Gastrocnemius medialis (tissue), 4 donors: Measurements from ENCODE around the gene METTL2B. TPM values are rescaled to one million over a fixed set of nuclear protein-coding genes. Genes with fewer than 3 reads are reported as not detected.
A peak's percentile ranks its signal among the peaks of the same experiment; 100 is the strongest.
"Not testable (repeated sequence)": the region's sequence is repeated elsewhere in the genome, so short reads cannot be mapped to it uniquely, and the experiment has no call there.

ENCODE experiments used
- ATAC-seq, 2 donors: fragments of 150-250 bp; one replicate each; pipeline ENCODE4 v1.9.1; 2016
- DNase-seq, 2 donors: peaks; one replicate each; pipeline ENCODE4 v3.0.0-alpha.2; 2019
- H3K27ac ChIP-seq, 4 donors: fragments of 200-600 bp; sonication (generic); 1 replicate in 1 of 4; 2 replicates in 3 of 4; pipeline ENCODE4 v1.5.1; 2016 to 2018; ENCODE audit warnings: mild to moderate bottlenecking in 2 of 4, moderate library complexity in 1 of 4
- H3K27me3 ChIP-seq, 3 donors: fragments of 200-600 bp; sonication (generic) in 2 of 3; 1 replicate in 1 of 3; 2 replicates in 2 of 3; pipeline versions ENCODE4 v1.5.1 to v1.6.0; 2016 to 2019; ENCODE audit warnings: mild to moderate bottlenecking in 1 of 3, moderate library complexity in 1 of 3
- H3K36me3 ChIP-seq, 2 donors: fragments of 200-600 bp; sonication (generic) in 1 of 2; one replicate each; pipeline ENCODE4 v1.5.1; 2017 to 2018
- H3K4me1 ChIP-seq, 2 donors: fragments of 200-600 bp; sonication (generic) in 1 of 2; one replicate each; pipeline ENCODE4 v1.5.1; 2016 to 2017; ENCODE audit warnings: mild to moderate bottlenecking in 2 of 2
- H3K4me3 ChIP-seq, 4 donors: fragments of 200-600 bp; sonication (generic) in 3 of 4; 1 replicate in 1 of 4; 2 replicates in 3 of 4; pipeline ENCODE4 v1.5.1; 2016 to 2019; ENCODE audit warnings: mild to moderate bottlenecking in 2 of 4
- H3K9me3 ChIP-seq, 3 donors: fragments of 200-600 bp; sonication (generic) in 2 of 3; 1 replicate in 1 of 3; 2 replicates in 2 of 3; pipeline ENCODE4 v1.5.1; 2016 to 2019
- POLR2A ChIP-seq, 2 donors: fragments of 450-650 bp; IDR thresholded peaks; one replicate each; pipeline ENCODE4 v1.6.1; 2017; ENCODE audit warnings: antibody characterized with exemption in 2 of 2, mild to moderate bottlenecking in 2 of 2, moderate library complexity in 2 of 2
- in situ Hi-C, 4 donors: fragments of 200-750 bp; cut with MboI; loops; one replicate each; pipeline versions ENCODE4 v1.15.0 to v1.8.0; 2017; ENCODE audit warnings: low sequenced_read_pairs in 4 of 4
- intact Hi-C: fragments of 100-400 bp; cut with DNase I; formaldehyde crosslinking; loops from one replicate; pipeline ENCODE4 v1.15.1; 2023; ENCODE audit warnings: low total_unique reads
- total RNA-seq, 4 donors: library from RNA; depleted of rRNA; stranded (reverse); fragments of >200 nt; gene quantifications; one replicate each; pipeline versions ENCODE4 v1.1.0 to v1.2.3, GENCODE V29; 2016
- TF ChIP-seq, protein P1 (sequence below), 5 experiments: fragments of 450-650 bp in 3 of 5; fragments of 200-600 bp in 2 of 5; sonication (generic) in 2 of 5; IDR thresholded peaks in 4 of 5; conservative IDR thresholded peaks in 1 of 5; 1 replicate in 4 of 5; 2 replicates in 1 of 5; pipeline ENCODE4 v1.5.1; 2016 to 2019; ENCODE audit warnings: antibody characterized with exemption in 5 of 5, mild to moderate bottlenecking in 3 of 5, moderate library complexity in 3 of 5

The METTL2B gene
- total RNA-seq, 4 donors from 2014 or later, result 19.8 to 22.5 (median 20.6) TPM

DNA sequence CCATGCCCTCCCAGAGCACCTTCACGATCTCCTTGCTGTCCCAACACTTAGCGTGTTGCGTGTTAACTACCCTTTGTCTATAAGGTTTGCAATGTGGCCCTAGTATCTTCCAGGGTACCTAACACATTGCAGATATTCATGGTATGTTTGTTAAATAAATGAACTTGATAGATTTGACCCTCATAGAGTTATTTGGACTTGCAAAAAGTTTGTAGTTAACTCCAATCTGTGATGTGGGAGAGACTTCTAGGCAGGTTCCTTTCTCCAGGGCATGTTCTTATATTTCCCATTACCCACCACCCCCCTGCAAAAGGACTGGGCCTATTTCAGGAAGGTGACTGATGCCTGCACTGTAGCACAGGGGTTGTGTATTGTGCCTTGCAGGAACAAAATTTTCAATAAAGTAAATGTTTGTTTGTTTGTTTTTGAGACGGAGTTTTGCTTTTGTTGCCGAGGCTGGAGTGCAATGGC, 20.3 kb upstream of the METTL2B start:
- in situ Hi-C loops, result loop anchor here in 3 of 4 donors (25.0 kb wide), 2 partner anchors 406 to 431 kb away; partner anchors contain the start of gene ATP6V1F (in 1 of the 3)
- H3K27ac ChIP-seq, result peak overlapping the region; percentile 83 to 92 (median 88)
- intact Hi-C loops, result loop anchor here (10.0 kb wide), 2 partner anchors 79 to 871 kb away; partner anchors contain the start of genes ARF5 and GCC1
- no peaks in the 10 kb centered on the region for H3K36me3 ChIP-seq
- TF ChIP-seq POLR2A (IDR thresholded peaks at IDR 0.05), result no peak
- TF ChIP-seq, protein P1, sequence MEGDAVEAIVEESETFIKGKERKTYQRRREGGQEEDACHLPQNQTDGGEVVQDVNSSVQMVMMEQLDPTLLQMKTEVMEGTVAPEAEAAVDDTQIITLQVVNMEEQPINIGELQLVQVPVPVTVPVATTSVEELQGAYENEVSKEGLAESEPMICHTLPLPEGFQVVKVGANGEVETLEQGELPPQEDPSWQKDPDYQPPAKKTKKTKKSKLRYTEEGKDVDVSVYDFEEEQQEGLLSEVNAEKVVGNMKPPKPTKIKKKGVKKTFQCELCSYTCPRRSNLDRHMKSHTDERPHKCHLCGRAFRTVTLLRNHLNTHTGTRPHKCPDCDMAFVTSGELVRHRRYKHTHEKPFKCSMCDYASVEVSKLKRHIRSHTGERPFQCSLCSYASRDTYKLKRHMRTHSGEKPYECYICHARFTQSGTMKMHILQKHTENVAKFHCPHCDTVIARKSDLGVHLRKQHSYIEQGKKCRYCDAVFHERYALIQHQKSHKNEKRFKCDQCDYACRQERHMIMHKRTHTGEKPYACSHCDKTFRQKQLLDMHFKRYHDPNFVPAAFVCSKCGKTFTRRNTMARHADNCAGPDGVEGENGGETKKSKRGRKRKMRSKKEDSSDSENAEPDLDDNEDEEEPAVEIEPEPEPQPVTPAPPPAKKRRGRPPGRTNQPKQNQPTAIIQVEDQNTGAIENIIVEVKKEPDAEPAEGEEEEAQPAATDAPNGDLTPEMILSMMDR (IDR thresholded peaks at IDR 0.05 in 4 of 5, conservative IDR thresholded peaks at IDR 0.05 in 1 of 5), result no peak
- H3K27me3 ChIP-seq, result no peaks in the 10 kb centered on the region
- ATAC-seq, result no peak
- H3K4me3 ChIP-seq, result peak overlapping the region; percentile 71 to 89 (median 84)
- DNase-seq, result no peak
- H3K9me3 ChIP-seq, result no peaks in the 10 kb centered on the region
- H3K4me1 ChIP-seq, result peaks cover 20 to 22% of the 10 kb centered on the region in 2 donors

DNA sequence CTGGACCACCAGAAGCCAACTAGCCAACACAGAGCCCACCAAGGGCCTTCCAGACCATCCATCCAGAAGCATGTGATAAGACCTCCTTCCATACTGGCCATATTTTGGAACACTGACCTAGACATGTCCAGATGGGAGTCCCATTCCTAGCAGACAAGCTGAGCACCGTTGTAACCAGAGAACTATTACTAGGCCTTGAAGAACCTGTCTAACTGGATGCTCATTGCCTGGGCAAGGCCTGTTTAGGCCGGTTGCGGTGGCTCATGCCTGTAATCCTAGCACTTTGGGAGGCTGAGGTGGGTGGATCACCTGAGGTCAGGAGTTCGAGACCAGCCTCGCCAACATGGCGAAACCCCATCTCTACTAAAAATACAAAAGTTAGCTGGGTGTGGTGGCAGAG, 19.2 kb upstream of the METTL2B start:
- not testable (repeated sequence) for ATAC-seq, H3K4me3 ChIP-seq, H3K27ac ChIP-seq, H3K9me3 ChIP-seq, H3K27me3 ChIP-seq, DNase-seq, H3K36me3 ChIP-seq
- in situ Hi-C loops (loop anchor here in 3 of 4 donors (25.0 kb wide), 2 partner anchors 405 to 430 kb away; partner anchors contain the start of gene ATP6V1F (in 1 of the 3)), intact Hi-C loops (loop anchor here (10.0 kb wide), 2 partner anchors 77 to 873 kb away; partner anchors contain the start of genes ARF5 and GCC1)
- peaks cover 20 to 22% of the 10 kb centered on the region in 2 donors for H3K4me1 ChIP-seq

DNA sequence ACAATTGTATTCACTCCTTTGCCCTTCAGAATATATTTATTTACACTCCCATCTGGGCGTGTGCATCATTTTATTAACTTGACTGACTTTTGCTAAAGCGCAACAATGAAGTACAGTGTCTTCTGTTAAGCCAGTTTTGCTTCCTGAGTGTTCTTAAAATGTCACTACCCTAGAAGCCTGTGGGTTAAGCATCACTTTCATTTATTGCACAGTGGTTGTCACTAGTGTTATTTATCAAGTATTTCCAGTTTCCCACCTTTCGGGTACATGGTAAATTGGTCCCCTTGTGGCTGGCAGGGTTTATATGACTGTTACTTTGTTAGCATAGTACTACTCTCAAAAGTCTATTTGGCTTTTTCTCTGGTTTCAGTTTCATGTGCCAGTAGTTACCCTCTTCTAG, 17.6 kb upstream of the METTL2B start:
- TF ChIP-seq POLR2A (IDR thresholded peaks at IDR 0.05), result no peak
- TF ChIP-seq, protein P1 (IDR thresholded peaks at IDR 0.05 in 4 of 5, conservative IDR thresholded peaks at IDR 0.05 in 1 of 5), result no peak
- Histone ChIP-seq H3K36me3 (no peaks in the 10 kb centered on the region), H3K9me3 (no peaks in the 10 kb centered on the region), H3K27ac (no peak overlapping the region), H3K27me3 (no peaks in the 10 kb centered on the region), H3K4me3 (no peak overlapping the region), H3K4me1 (peaks cover 17 to 20% of the 10 kb centered on the region in 2 donors)
- intact Hi-C loops (loop anchor here (10.0 kb wide), 2 partner anchors 76 to 874 kb away; partner anchors contain the start of genes ARF5 and GCC1), in situ Hi-C loops (loop anchor here in 3 of 4 donors (25.0 kb wide), 2 partner anchors 403 to 428 kb away; partner anchors contain the start of gene ATP6V1F (in 1 of the 3))
- ATAC-seq (no peak), DNase-seq (no peak)

DNA sequence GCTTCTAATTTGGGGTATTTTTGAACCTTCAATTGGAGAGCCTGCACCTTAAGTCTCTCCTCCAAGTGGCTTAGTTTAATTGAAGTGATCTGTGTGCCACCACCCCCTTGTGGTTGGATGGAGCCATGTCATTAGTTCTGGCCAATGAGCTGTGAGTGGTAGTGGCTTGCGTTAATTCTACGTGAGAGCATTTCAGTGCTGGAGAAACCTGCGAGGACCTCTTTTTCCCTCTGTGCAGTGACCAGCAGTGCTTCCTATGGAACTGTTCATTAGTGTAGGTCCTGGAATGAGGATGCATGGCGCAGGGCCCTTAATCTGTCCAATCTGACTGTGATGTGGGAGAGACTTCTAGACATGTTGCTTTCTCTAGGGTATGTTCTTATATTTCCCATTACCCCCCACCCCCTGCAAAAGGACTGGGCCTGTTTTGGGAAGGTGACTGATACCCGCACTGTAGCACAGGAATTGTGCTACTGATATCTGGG, 17.1 kb upstream of the METTL2B start:
- DNase-seq, result peak; percentile 30 to 51
- TF ChIP-seq, protein P1 (IDR thresholded peaks at IDR 0.05 in 4 of 5, conservative IDR thresholded peaks at IDR 0.05 in 1 of 5), result peak; percentile 69 to 80 (median 74)
- no peak for TF ChIP-seq POLR2A (IDR thresholded peaks at IDR 0.05)
- peak; percentile 36 to 50 for ATAC-seq
- in situ Hi-C loops (loop anchor here in 3 of 4 donors (25.0 kb wide), 2 partner anchors 403 to 428 kb away; partner anchors contain the start of gene ATP6V1F (in 1 of the 3)), intact Hi-C loops (loop anchor here (10.0 kb wide), 2 partner anchors 75 to 875 kb away; partner anchors contain the start of genes ARF5 and GCC1)
- Histone ChIP-seq H3K9me3 (no peaks in the 10 kb centered on the region), H3K27ac (no peak overlapping the region), H3K36me3 (no peaks in the 10 kb centered on the region), H3K4me1 (peaks cover 15 to 16% of the 10 kb centered on the region in 2 donors), H3K4me3 (no peak overlapping the region), H3K27me3 (no peaks in the 10 kb centered on the region)

DNA sequence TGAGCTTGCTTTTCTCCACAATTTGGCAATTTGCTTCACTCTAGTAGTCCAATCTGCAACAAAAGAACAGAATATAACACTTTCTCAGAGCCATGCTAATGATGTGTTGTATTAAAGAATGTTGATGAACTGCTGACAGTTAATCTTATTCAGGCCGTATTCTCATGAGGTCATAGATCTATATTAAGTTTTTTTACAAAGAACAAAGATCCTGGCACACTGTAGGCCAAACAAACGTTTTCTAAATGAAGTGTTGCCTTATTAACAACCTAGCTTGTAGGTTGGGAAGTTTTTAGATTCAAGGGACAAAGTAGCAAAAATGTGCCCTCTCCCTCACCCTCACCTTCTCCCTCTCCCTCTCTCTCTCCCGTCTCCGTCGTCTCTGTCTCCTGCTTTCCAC, 14.1 kb upstream of the METTL2B start:
- Histone ChIP-seq H3K9me3 (no peaks in the 10 kb centered on the region), H3K36me3 (no peaks in the 10 kb centered on the region), H3K27ac (no peak overlapping the region), H3K4me1 (no peaks in the 10 kb centered on the region), H3K27me3 (no peaks in the 10 kb centered on the region), H3K4me3 (no peak overlapping the region)
- intact Hi-C loops, result no loop called here
- no peak for TF ChIP-seq POLR2A (IDR thresholded peaks at IDR 0.05)
- TF ChIP-seq, protein P1 (IDR thresholded peaks at IDR 0.05 in 4 of 5, conservative IDR thresholded peaks at IDR 0.05 in 1 of 5), result no peak
- no peak for ATAC-seq
- in situ Hi-C loops, result loop anchor here in 3 of 4 donors (5.0 to 25.0 kb wide), 3 partner anchors 35 to 425 kb away; partner anchors contain the start of gene ATP6V1F (in 1 of the 3)
- no peak for DNase-seq

DNA sequence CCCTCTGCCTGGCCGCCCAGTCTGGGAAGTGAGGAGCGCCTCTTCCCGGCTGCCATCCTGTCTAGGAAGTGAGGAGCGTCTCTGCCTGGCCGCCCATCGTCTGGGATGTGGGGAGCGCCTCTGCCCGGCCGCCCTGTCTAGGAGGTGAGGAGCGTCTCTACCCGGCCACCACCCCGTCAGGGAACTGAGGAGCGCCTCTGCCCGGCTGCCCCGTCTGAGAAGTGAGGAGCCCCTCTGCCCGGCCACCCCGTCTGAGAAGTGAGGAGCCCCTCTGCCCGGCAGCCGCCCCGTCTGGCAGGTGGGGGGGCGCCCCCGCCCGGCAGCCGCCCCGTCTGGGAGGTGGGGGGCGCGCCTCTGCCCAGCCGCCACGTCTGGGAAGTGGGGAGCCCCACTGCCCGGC, 13.2 kb upstream of the METTL2B start:
- not testable (repeated sequence) for H3K36me3 ChIP-seq, DNase-seq
- in situ Hi-C loops, result loop anchor here in 3 of 4 donors (5.0 to 25.0 kb wide), 3 partner anchors 36 to 424 kb away; partner anchors contain the start of gene ATP6V1F (in 1 of the 3)

DNA sequence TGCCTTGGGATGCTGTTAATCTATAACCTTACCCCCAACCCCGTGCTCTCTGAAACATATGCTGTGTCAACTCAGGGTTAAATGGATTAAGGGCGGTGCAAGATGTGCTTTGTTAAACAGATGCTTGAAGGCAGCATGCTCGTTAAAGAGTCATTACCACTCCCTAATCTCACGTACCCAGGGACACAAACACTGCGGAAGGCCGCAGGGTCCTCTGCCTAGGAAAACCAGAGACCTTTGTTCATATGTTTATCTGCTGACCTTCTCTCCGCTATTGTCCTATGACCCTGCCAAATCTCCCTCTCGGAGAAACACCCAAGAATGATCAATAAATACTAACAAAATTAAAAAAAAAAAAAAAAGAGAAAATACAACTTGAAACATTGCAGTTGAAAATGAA, 12.6 kb upstream of the METTL2B start:
- ATAC-seq, H3K27me3 ChIP-seq, H3K4me3 ChIP-seq, H3K27ac ChIP-seq, H3K36me3 ChIP-seq, DNase-seq, H3K4me1 ChIP-seq, intact Hi-C loops, H3K9me3 ChIP-seq: not testable (repeated sequence)
- in situ Hi-C loops, result loop anchor here in 3 of 4 donors (5.0 to 25.0 kb wide), 3 partner anchors 37 to 423 kb away; partner anchors contain the start of gene ATP6V1F (in 1 of the 3)

More for the DNA sequence above, 13.2 kb upstream of the METTL2B start:
- H3K4me1 ChIP-seq, H3K27ac ChIP-seq, H3K9me3 ChIP-seq, ATAC-seq, intact Hi-C loops, H3K4me3 ChIP-seq, H3K27me3 ChIP-seq: not testable (repeated sequence)
